PC-3 (cell line): ENCODE measurements around the gene CHST9. TPM values are rescaled to one million over a fixed set of nuclear protein-coding genes. Genes with fewer than 3 reads are reported as not detected.

ENCODE experiments used
- ATAC-seq: fragments of 200-7000 bp; cut with Tn5 transposase; 2 replicates; pipeline ENCODE4 v1.9.1; 2020; ENCODE audit warnings: mild to moderate bottlenecking, moderate library complexity
- BruUV-seq: library from RNA; stranded (reverse); fragments of 400-500 nt; replicated peaks from 2 replicates; lab custom pipeline; 2021; lab: Mats Ljungman, UMichigan
- CTCF ChIA-PET: fragments of 300-600 bp; sonication (Branson Sonifier 250); formaldehyde crosslinking; loops from one replicate; lab custom pipeline; 2022; ENCODE audit warnings: antibody characterized with exemption; lab: Charles Lee
- POLR2A ChIA-PET: fragments of 300-600 bp; sonication (Branson Sonifier 250); formaldehyde crosslinking; loops from one replicate; lab custom pipeline; 2022; ENCODE audit warnings: antibody characterized with exemption; ENCODE audit not compliant: unreplicated experiment; lab: Charles Lee
- DNase-seq: peaks from one replicate; pipeline ENCODE4 v3.0.0-alpha.2; 2015
- H2AFZ ChIP-seq: fragments of 300-600 bp; sonication (generic); 2 replicates; pipeline ENCODE4 v1.6.0; 2016; ENCODE audit warnings: antibody characterized with exemption, low read length
- H3F3A ChIP-seq: fragments of 300-600 bp; sonication (generic); one replicate; pipeline ENCODE4 v1.6.0; 2017; ENCODE audit warnings: antibody characterized with exemption, low read length, control low read depth, mild to moderate bottlenecking; ENCODE audit not compliant: unreplicated experiment
- H3K27ac ChIP-seq: fragments of 300-600 bp; sonication (generic); 2 replicates; pipeline ENCODE4 v1.5.1; 2016; ENCODE audit warnings: mild to moderate bottlenecking, low read length
- H3K27me3 ChIP-seq: fragments of 300-600 bp; sonication (generic); 2 replicates; pipeline ENCODE4 v1.6.1; 2016; ENCODE audit warnings: low read length, mixed read lengths
- H3K36me3 ChIP-seq: fragments of 300-600 bp; sonication (generic); 2 replicates; pipeline ENCODE4 v1.6.1; 2016; ENCODE audit warnings: low read depth, mixed run types, low read length, mixed read lengths
- H3K4me1 ChIP-seq: fragments of 300-600 bp; sonication (generic); 2 replicates; pipeline ENCODE4 v1.5.1; 2016; ENCODE audit warnings: low read length; ENCODE audit not compliant: insufficient read depth
- H3K4me2 ChIP-seq: fragments of 300-600 bp; sonication (generic); 2 replicates; pipeline ENCODE4 v1.6.0; 2016; ENCODE audit warnings: low read length
- H3K4me3 ChIP-seq: fragments of 300-600 bp; sonication (generic); 2 replicates; pipeline ENCODE4 v1.5.1; 2016; ENCODE audit warnings: mild to moderate bottlenecking, low read length, mixed read lengths
- H3K79me2 ChIP-seq: fragments of 300-600 bp; sonication (generic); 2 replicates; pipeline ENCODE4 v1.6.1; 2017; ENCODE audit warnings: low read length, mixed read lengths
- H3K9ac ChIP-seq: fragments of 300-600 bp; sonication (generic); 2 replicates; pipeline ENCODE4 v1.6.0; 2016; ENCODE audit warnings: mild to moderate bottlenecking, low read length
- H3K9me2 ChIP-seq: fragments of 300-600 bp; sonication (generic); replicated peaks from 2 replicates; pipeline ENCODE4 v1.6.1; 2016; ENCODE audit warnings: mixed run types, low read length, mixed read lengths
- H3K9me3 ChIP-seq: fragments of 300-600 bp; sonication (generic); 2 replicates; pipeline ENCODE4 v1.6.1; 2016; ENCODE audit warnings: low read length, mixed read lengths
- H4K20me1 ChIP-seq: fragments of 300-600 bp; sonication (generic); 2 replicates; pipeline ENCODE4 v1.6.1; 2016; ENCODE audit warnings: low read length, mixed read lengths
- EZH2 ChIP-seq: fragments of 300-600 bp; sonication (generic); IDR thresholded peaks from one replicate; pipeline ENCODE4 v1.6.1; 2017; ENCODE audit warnings: antibody characterized with exemption, mild to moderate bottlenecking, low read length; ENCODE audit not compliant: unreplicated experiment
- EZH2phosphoT487 ChIP-seq: fragments of 300-600 bp; sonication (generic); IDR thresholded peaks from 2 replicates; pipeline ENCODE4 v1.6.1; 2018; ENCODE audit warnings: mild to moderate bottlenecking, antibody characterized with exemption, low read length, borderline replicate concordance
- intact Hi-C: fragments of 100-400 bp; cut with micrococcal nuclease; formaldehyde crosslinking; loops from 2 replicates; pipeline ENCODE4 v1.9.0; 2023
- total RNA-seq: library from RNA; depleted of rRNA; stranded (reverse); fragments of >200 nt; gene quantifications from 2 replicates; pipeline ENCODE4 v1.2.3, GENCODE V29; 2014
- TF ChIP-seq, protein P1 (sequence below): fragments of 300-600 bp; sonication (generic); conservative IDR thresholded peaks from 2 replicates; pipeline ENCODE4 v1.5.1; 2017; ENCODE audit warnings: antibody characterized with exemption, low read depth, mild to moderate bottlenecking, low read length

Gene CHST9
- total RNA-seq, 1 experiment from 2014 or later = not detected

DNA sequence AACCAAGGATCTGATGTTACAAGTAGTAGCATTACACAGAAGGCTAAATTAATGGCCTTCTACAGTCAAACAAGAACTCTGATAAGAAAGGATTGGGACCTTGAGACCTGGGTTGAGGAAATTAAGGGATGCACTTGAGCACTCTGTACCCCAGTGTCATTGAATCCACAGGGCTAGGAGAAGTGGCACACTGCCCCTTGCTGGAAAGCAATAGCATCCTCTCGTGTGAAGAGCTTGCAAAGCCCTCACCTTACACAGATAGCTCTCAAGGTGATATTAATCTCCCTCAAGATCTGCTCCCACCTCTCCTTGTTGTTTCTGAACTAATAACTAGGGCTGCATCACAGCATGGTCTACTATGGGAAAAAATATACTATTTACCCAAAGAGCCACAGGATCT lies 26.5 kb upstream of the CHST9 start:
- H3K36me3 ChIP-seq = no peaks in the 10 kb centered on the region
- H3K9me3 ChIP-seq = no peaks in the 10 kb centered on the region
- TF ChIP-seq EZH2phosphoT487 (no peak), EZH2 (no peak)
- TF ChIP-seq, protein P1, sequence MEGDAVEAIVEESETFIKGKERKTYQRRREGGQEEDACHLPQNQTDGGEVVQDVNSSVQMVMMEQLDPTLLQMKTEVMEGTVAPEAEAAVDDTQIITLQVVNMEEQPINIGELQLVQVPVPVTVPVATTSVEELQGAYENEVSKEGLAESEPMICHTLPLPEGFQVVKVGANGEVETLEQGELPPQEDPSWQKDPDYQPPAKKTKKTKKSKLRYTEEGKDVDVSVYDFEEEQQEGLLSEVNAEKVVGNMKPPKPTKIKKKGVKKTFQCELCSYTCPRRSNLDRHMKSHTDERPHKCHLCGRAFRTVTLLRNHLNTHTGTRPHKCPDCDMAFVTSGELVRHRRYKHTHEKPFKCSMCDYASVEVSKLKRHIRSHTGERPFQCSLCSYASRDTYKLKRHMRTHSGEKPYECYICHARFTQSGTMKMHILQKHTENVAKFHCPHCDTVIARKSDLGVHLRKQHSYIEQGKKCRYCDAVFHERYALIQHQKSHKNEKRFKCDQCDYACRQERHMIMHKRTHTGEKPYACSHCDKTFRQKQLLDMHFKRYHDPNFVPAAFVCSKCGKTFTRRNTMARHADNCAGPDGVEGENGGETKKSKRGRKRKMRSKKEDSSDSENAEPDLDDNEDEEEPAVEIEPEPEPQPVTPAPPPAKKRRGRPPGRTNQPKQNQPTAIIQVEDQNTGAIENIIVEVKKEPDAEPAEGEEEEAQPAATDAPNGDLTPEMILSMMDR = no peak
- no peaks in the 10 kb centered on the region for H3F3A ChIP-seq
- DNase-seq = no peak
- H3K9ac ChIP-seq = no peak overlapping the region
- intact Hi-C loops = no loop called here
- no peak overlapping the region for H3K4me3 ChIP-seq
- H4K20me1 ChIP-seq = no peaks in the 10 kb centered on the region
- peaks cover 20% of the 10 kb centered on the region for H3K27me3 ChIP-seq
- ATAC-seq = no peak
- no peaks in the 10 kb centered on the region for H3K9me2 ChIP-seq
- no peaks in the 10 kb centered on the region for H3K79me2 ChIP-seq
- no peak overlapping the region for H3K4me2 ChIP-seq
- ChIA-PET CTCF (no interaction called here), POLR2A (no interaction called here)
- no peak overlapping the region for H2AFZ ChIP-seq
- no peak overlapping the region for H3K27ac ChIP-seq
- no peaks in the 10 kb centered on the region for H3K4me1 ChIP-seq
- BruUV-seq = no TSS peak

DNA sequence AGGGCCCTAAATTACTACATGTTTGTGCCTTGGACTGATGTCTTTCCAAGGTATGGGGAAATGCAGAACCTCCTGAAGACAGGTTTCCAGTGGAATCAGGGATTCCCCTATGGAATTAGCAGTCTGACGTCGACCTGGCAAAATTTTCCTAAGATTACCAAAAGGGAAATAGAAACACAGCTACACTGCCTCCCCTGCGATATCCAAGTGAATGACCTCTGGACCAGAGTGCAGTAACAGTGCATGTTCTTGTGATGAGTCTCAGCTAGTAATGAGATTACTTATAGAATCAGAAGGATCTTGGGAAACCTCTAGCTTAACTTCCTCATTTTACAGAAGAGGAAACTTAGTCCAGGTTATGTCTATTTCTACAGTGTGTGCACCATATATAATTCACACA lies 21.3 kb upstream of the CHST9 start:
- Histone ChIP-seq H3K4me3 (no peak overlapping the region), H3K27me3 (peaks cover 27% of the 10 kb centered on the region), H3K4me2 (no peak overlapping the region), H3F3A (no peaks in the 10 kb centered on the region), H3K9me2 (no peaks in the 10 kb centered on the region), H3K79me2 (no peaks in the 10 kb centered on the region), H3K9ac (no peak overlapping the region), H2AFZ (no peak overlapping the region), H3K27ac (no peak overlapping the region), H3K4me1 (no peaks in the 10 kb centered on the region), H3K9me3 (no peaks in the 10 kb centered on the region), H4K20me1 (no peaks in the 10 kb centered on the region), H3K36me3 (no peaks in the 10 kb centered on the region)
- ChIA-PET POLR2A (no interaction called here), CTCF (no interaction called here)
- intact Hi-C loops = no loop called here
- DNase-seq = no peak
- ATAC-seq = no peak
- BruUV-seq = no TSS peak
- TF ChIP-seq EZH2phosphoT487 (no peak), EZH2 (no peak)
- TF ChIP-seq, protein P1 = no peak

DNA sequence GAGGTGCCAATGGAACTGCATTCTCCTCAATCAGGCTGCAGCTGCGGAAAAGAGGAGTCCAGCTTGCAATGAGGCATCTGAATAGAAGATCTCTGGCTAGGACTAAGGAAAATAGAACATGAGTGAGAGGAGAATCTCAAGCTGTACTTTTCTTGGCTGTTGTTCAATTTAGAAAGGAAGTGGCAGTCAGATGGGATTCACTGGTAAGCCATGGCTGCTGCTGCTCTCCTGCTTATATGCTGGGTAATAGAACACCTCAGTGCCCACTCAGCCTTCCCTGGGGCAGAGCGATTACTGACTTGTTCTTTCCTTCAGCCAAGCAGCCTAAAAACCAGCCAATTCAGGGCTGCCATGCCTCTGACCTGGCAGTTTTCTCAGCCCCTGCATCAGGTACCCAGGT lies 17.6 kb upstream of the CHST9 start:
- Histone ChIP-seq H2AFZ (no peak overlapping the region), H3K9ac (no peak overlapping the region), H4K20me1 (no peaks in the 10 kb centered on the region), H3K79me2 (no peaks in the 10 kb centered on the region), H3K4me1 (no peaks in the 10 kb centered on the region), H3K9me3 (no peaks in the 10 kb centered on the region), H3K4me3 (no peak overlapping the region), H3F3A (no peaks in the 10 kb centered on the region), H3K4me2 (no peak overlapping the region), H3K27me3 (peaks cover 24% of the 10 kb centered on the region), H3K27ac (no peak overlapping the region), H3K36me3 (no peaks in the 10 kb centered on the region), H3K9me2 (no peaks in the 10 kb centered on the region)
- ATAC-seq = no peak
- intact Hi-C loops = no loop called here
- CTCF ChIA-PET = no interaction called here
- POLR2A ChIA-PET = no interaction called here
- BruUV-seq = no TSS peak
- DNase-seq = no peak
- TF ChIP-seq EZH2phosphoT487 (no peak), EZH2 (no peak)
- TF ChIP-seq, protein P1 = no peak
